Measurements from ENCODE around the gene CCNF.

DNA sequence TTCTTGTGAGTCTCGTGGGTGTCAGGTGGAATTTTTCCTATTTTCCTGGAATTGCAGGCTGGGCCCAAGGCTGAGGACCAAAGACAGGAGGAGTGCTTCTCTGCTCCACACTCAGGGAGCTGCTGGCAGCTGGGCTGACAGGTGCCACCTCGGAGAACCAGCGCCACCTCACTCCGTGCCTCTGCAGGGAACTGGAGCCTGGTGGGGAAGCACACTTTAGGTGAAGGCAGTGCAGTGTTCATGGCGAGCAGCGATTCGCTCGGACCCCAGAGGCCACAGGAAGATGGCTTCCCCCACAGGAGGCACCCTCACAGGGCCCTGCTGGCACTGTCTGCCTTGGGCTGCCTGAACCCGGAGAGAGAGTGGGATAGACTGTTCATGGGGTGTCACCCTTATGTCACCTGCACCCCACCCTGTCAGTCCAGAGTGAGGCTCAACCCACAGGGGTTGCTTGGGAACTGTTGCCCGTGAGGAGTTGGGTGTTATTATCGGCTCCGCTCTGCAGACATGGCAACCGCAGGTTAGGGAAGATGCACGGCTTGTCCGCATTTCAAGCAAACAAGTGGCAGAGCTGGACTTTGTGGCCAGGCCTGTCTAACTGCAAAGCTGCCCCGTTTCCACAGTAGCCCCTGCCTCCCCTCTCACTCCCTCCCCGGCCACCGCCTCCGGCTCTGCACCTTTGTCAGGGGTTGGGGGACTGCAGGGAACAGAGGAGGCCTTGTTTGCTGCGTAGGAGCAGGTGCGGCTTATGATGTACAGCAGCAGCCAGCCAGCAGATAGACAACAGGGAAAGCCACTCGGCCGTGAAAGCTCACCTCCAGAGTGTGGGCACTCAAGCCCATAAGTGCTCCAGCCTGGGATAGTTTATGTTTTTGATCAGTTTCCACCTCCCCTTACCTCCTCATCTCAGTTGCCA, 61.2 kb downstream of the CCNF start:
- TF ChIP-seq YY1 (IDR thresholded peaks at IDR 0.05; ENCODE audit: insufficient read depth, insufficient read length), result no peak
- no peak for TF ChIP-seq ZNF274 (IDR thresholded peaks at IDR 0.05; ENCODE audit: low read depth, low read length)

Measured in NT2/D1 (cell line).